GM20000 (cell line): ENCODE measurements around the gene FLOT1.

ENCODE experiments used
- DNase-seq: peaks from one replicate; pipeline ENCODE4 v3.0.0; 2012; ENCODE audit warnings: low spot score
- CTCF ChIP-seq: IDR thresholded peaks from 2 replicates; pipeline ENCODE4 v1.5.1; 2012; ENCODE audit warnings: mild to moderate bottlenecking, control low read depth; ENCODE audit errors: extremely low read depth, missing control alignments

FLOT1 gene

GRCh38 chr6:30689985-30690384 is 52.5 kb downstream of the FLOT1 start:
- no peak for DNase-seq
- TF ChIP-seq CTCF, result no peak

GRCh38 chr6:30689022-30689865 is 53.2 kb downstream of the FLOT1 start:
- no peak for TF ChIP-seq CTCF
- no peak for DNase-seq

- DNase-seq, result no peak
- no peak for TF ChIP-seq CTCF
These were observed 53.9 kb downstream of the FLOT1 start for GRCh38 chr6:30688569-30688968.

GRCh38 chr6:30687659-30688431 is 54.6 kb downstream of the FLOT1 start:
- no peak for TF ChIP-seq CTCF
- DNase-seq, result no peak

- TF ChIP-seq CTCF, result no peak
- peak; percentile 90 for DNase-seq
These were observed 55.4 kb downstream of the FLOT1 start for GRCh38 chr6:30686908-30687658.

GRCh38 chr6:30686009-30686907 is 56.2 kb downstream of the FLOT1 start, which contains the start of gene PPP1R18:
Gene PPP1R18, minus strand, starts transcription at chr6:30686645. Its CDS starts 627 bp downstream, at chr6:30686018.
- TF ChIP-seq CTCF, result no peak
- peak; percentile 84 for DNase-seq
